ENCODE results near the gene TMEM183A. TPM values are rescaled to one million over a fixed set of nuclear protein-coding genes. Genes with fewer than 3 reads are reported as not detected.

Gene TMEM183A
- total RNA-seq, 1 experiment from 2014 or later, result 59.1 TPM

DNA sequence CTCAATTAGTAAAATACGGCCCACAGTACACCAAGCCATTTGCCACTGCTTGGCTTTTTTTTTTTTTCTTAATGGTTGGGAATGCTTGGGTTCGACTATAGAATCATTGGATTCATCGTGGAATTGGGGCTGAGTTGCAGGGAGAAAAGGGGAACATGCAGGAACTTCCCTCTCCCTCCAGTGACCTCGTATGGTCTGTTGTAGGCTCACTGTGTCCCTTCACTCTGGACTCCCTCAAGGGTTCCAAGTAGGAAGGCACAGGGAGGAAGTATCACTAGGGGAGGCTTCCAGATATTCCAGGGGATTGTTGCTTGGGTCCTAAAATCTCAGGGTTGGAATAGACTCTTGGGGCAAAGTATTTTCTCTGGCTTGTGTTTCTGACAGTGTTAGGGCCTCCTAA is 43.7 kb downstream of the TMEM183A start:
- BruUV-seq (replicated peaks), result no TSS peak
- TF ChIP-seq CTCF (IDR thresholded peaks at IDR 0.05) (no peak), POLR2AphosphoS5 (IDR thresholded peaks at IDR 0.05; ENCODE audit: low read depth, low read length) (no peak), SIN3A (IDR thresholded peaks at IDR 0.05; ENCODE audit: borderline replicate concordance, insufficient read depth, low read depth, low read length) (no peak), TCF7L2 (IDR thresholded peaks at IDR 0.05; ENCODE audit: low read depth, low read length) (no peak), REST (IDR thresholded peaks at IDR 0.05; ENCODE audit: insufficient read depth in 1 of 2, low read depth in 2 of 2, low read length in 1 of 2) (no peak)

DNA sequence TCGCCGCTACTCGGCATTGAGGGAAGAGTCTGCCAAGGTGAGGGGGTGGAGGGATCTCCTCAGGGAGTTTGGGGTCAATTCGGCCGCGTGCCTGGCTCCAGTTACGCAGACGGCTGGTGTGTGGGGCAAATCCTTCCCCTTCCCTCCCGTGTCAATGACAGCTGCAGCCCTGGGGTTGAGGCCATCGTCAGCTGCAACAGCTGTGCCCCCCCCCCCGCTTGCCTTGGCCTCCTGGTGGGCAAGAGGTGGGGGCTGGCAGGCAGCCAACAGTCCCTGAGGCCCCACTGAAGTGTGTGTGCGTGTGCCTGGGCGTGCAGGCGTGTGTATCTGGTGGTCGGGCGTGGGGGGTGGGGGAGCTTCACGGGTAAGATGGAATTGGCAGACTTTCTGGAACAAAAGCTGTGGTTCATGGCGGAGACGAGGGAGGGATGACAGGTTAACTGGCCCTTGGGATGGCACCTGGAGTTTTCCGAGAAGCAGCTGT is 44.7 kb downstream of the TMEM183A start:
- no peaks in the 10 kb centered on the region for H3K27me3 ChIP-seq (ENCODE audit: control insufficient read depth, insufficient read depth, low read length)
- in situ Hi-C loops (cut with HindIII; ENCODE audit: low pct_unique_long_range_greater_than_20kb, low sequenced_read_pairs) (no loop called here), intact Hi-C loops (cut with micrococcal nuclease; ENCODE audit: unreplicated experiment) (no loop called here)
- DNase-seq (ENCODE audit: low read depth, low spot score), result no peak
- no peaks in the 10 kb centered on the region for H3K9me3 ChIP-seq (ENCODE audit: control insufficient read depth, insufficient read depth, low read depth, low read length)
- H3K36me3 ChIP-seq (ENCODE audit: control insufficient read depth, insufficient read depth, low read length), result no peaks in the 10 kb centered on the region
- ATAC-seq, result no peak
- POLR2A ChIA-PET, result no interaction called here
- H3K4me3 ChIP-seq (ENCODE audit: low read depth in 2 of 2, low read length in 2 of 2), result no peak overlapping the region
- no TSS peak for BruUV-seq (replicated peaks)
- TF ChIP-seq REST (IDR thresholded peaks at IDR 0.05; ENCODE audit: insufficient read depth in 1 of 2, low read depth in 2 of 2, low read length in 1 of 2) (no peak), POLR2AphosphoS5 (IDR thresholded peaks at IDR 0.05; ENCODE audit: low read depth, low read length) (no peak), CTCF (IDR thresholded peaks at IDR 0.05) (no peak), SIN3A (IDR thresholded peaks at IDR 0.05; ENCODE audit: borderline replicate concordance, insufficient read depth, low read depth, low read length) (no peak), TCF7L2 (IDR thresholded peaks at IDR 0.05; ENCODE audit: low read depth, low read length) (no peak)
- CTCF ChIA-PET, result interaction anchor here (0.8 kb wide), 1 partner anchor 76 kb away, joined by 3 read pairs; the partner anchor contains the start of gene ADORA1
- no peaks in the 10 kb centered on the region for H3K4me1 ChIP-seq (ENCODE audit: control insufficient read depth, insufficient read depth, low read length)
- H3K27ac ChIP-seq (ENCODE audit: low read length), result no peak overlapping the region

More for the DNA sequence above, 43.7 kb downstream of the TMEM183A start:
- DNase-seq (ENCODE audit: low read depth, low spot score), result no peak
- ATAC-seq, result no peak
- H3K4me1 ChIP-seq (ENCODE audit: control insufficient read depth, insufficient read depth, low read length), result no peaks in the 10 kb centered on the region
- ChIA-PET CTCF (no interaction called here), POLR2A (no interaction called here)
- intact Hi-C loops (cut with micrococcal nuclease; ENCODE audit: unreplicated experiment), result no loop called here
- H3K36me3 ChIP-seq (ENCODE audit: control insufficient read depth, insufficient read depth, low read length), result no peaks in the 10 kb centered on the region
- H3K9me3 ChIP-seq (ENCODE audit: control insufficient read depth, insufficient read depth, low read depth, low read length), result no peaks in the 10 kb centered on the region
- in situ Hi-C loops (cut with HindIII; ENCODE audit: low pct_unique_long_range_greater_than_20kb, low sequenced_read_pairs), result no loop called here
- no peaks in the 10 kb centered on the region for H3K27me3 ChIP-seq (ENCODE audit: control insufficient read depth, insufficient read depth, low read length)
- H3K27ac ChIP-seq (ENCODE audit: low read length), result no peak overlapping the region
- H3K4me3 ChIP-seq (ENCODE audit: low read depth in 2 of 2, low read length in 2 of 2), result no peak overlapping the region

Data from Panc1 (cell line).